HTR-8/SVneo (cell line): Measurements from ENCODE around the gene MACROD2.

Experiments
- DNase-seq: peaks from one replicate; pipeline ENCODE4 v3.0.0; 2011; ENCODE audit warnings: low spot score, mixed read lengths; ENCODE audit not compliant: insufficient read length
- FAIRE-seq: peaks from 2 replicates; lab custom pipeline; 2011; peaks lifted over from hg19 to GRCh38; lab: Jason Lieb, UNC

Gene MACROD2

GRCh38 chr20:15031546-15032351 lies 1036.4 kb downstream of the MACROD2 start:
- DNase-seq (no peak), FAIRE-seq (no peak)

GRCh38 chr20:15032352-15032622 lies 1037.0 kb downstream of the MACROD2 start:
- DNase-seq (no peak), FAIRE-seq (no peak)

GRCh38 chr20:15033269-15033668 lies 1038.0 kb downstream of the MACROD2 start:
- FAIRE-seq, result no peak
- no peak for DNase-seq

- FAIRE-seq (no peak), DNase-seq (no peak)
Observed at GRCh38 chr20:15033891-15034290, 1038.6 kb downstream of the MACROD2 start.

- no peak for FAIRE-seq
Observed at GRCh38 chr20:15036948-15037347, 1041.6 kb downstream of the MACROD2 start.

GRCh38 chr20:15039088-15039752 lies 1043.9 kb downstream of the MACROD2 start:
- FAIRE-seq (no peak), DNase-seq (no peak)

More at GRCh38 chr20:15036948-15037347, 1041.6 kb downstream of the MACROD2 start:
- DNase-seq, result no peak

- DNase-seq, result no peak
- FAIRE-seq, result no peak
Observed at GRCh38 chr20:15042723-15043122, 1047.4 kb downstream of the MACROD2 start.

GRCh38 chr20:15045246-15045645 lies 1049.9 kb downstream of the MACROD2 start:
- FAIRE-seq, result no peak

GRCh38 chr20:15047042-15047441 lies 1051.7 kb downstream of the MACROD2 start:
- FAIRE-seq, result no peak

More at GRCh38 chr20:15045246-15045645, 1049.9 kb downstream of the MACROD2 start:
- DNase-seq, result no peak

GRCh38 chr20:15047601-15048000 lies 1052.3 kb downstream of the MACROD2 start:
- FAIRE-seq (no peak), DNase-seq (no peak)

More at GRCh38 chr20:15047042-15047441, 1051.7 kb downstream of the MACROD2 start:
- no peak for DNase-seq

- DNase-seq, result no peak
- FAIRE-seq, result no peak
Observed at GRCh38 chr20:15056246-15056645, 1060.9 kb downstream of the MACROD2 start.

- DNase-seq, result no peak
- FAIRE-seq, result no peak
Observed at GRCh38 chr20:15058841-15059240, 1063.5 kb downstream of the MACROD2 start.

- no peak for DNase-seq
- no peak for FAIRE-seq
Observed at GRCh38 chr20:15059438-15059837, 1064.1 kb downstream of the MACROD2 start.

- FAIRE-seq, result no peak
Observed at GRCh38 chr20:15060265-15061060, 1065.1 kb downstream of the MACROD2 start.

GRCh38 chr20:15061061-15061430 lies 1065.7 kb downstream of the MACROD2 start:
- no peak for DNase-seq
- no peak for FAIRE-seq

More at GRCh38 chr20:15060265-15061060, 1065.1 kb downstream of the MACROD2 start:
- no peak for DNase-seq

GRCh38 chr20:15061955-15062354 lies 1066.6 kb downstream of the MACROD2 start:
- DNase-seq (no peak), FAIRE-seq (no peak)

GRCh38 chr20:15063081-15063480 lies 1067.8 kb downstream of the MACROD2 start:
- FAIRE-seq (no peak), DNase-seq (no peak)

- FAIRE-seq, result no peak
- DNase-seq, result no peak
Observed at GRCh38 chr20:15064741-15065140, 1069.4 kb downstream of the MACROD2 start.

- DNase-seq (no peak), FAIRE-seq (no peak)
Observed at GRCh38 chr20:15065794-15066193, 1070.5 kb downstream of the MACROD2 start.

- no peak for DNase-seq
- FAIRE-seq, result no peak
Observed at GRCh38 chr20:15068486-15068885, 1073.2 kb downstream of the MACROD2 start.

GRCh38 chr20:15069355-15069754 lies 1074.0 kb downstream of the MACROD2 start:
- DNase-seq, result no peak
- FAIRE-seq, result no peak
